GM12878 (cell line): ENCODE results near the gene RPS6KA2. TPM values are rescaled to one million over a fixed set of nuclear protein-coding genes. Genes with fewer than 3 reads are reported as not detected.

Experiments used
- ATAC-seq: fragments of 200-7000 bp; cut with Tn5 transposase; 3 replicates; pipeline ENCODE4 v1.9.1; 2020; ENCODE audit warnings: mild to moderate bottlenecking, moderate library complexity
- BruUV-seq: library from RNA; stranded (reverse); fragments of 400-500 nt; replicated peaks from 2 replicates; lab custom pipeline; 2021; lab: Mats Ljungman, UMichigan
- CTCF ChIA-PET: fragments of 300-600 bp; sonication (Branson Sonifier 250); formaldehyde crosslinking; extraction: SDS; loops from one replicate; lab custom pipeline; 2021; ENCODE audit warnings: inconsistent platforms; lab: Yijun Ruan, JAX
- POLR2A ChIA-PET: fragments of 350-600 bp; formaldehyde crosslinking; extraction: SDS; loops from one replicate; lab custom pipeline; 2021; ENCODE audit warnings: inconsistent platforms; lab: Charles Lee
- RAD21 ChIA-PET: fragments of 300-600 bp; sonication (Branson Sonifier 250); formaldehyde crosslinking; loops from one replicate; lab custom pipeline; 2023; ENCODE audit warnings: antibody characterized with exemption; ENCODE audit not compliant: unreplicated experiment; lab: Charles Lee
- SMC1A ChIA-PET: fragments of 300-600 bp; sonication (Branson Sonifier 250); formaldehyde crosslinking; loops from one replicate; lab custom pipeline; 2023; ENCODE audit not compliant: unreplicated experiment, uncharacterized antibody; lab: Charles Lee
- DNase-seq: peaks from one replicate; pipeline ENCODE4 v3.0.0-alpha.2; 2011; ENCODE audit warnings: low read depth, low spot score
- FAIRE-seq: peaks from 3 replicates; lab custom pipeline; 2011; peaks lifted over from hg19 to GRCh38; lab: Jason Lieb, UNC
- H2AFZ ChIP-seq: 2 replicates; pipeline ENCODE4 v1.6.0; 2011; ENCODE audit warnings: low read depth, low read length, control low read depth; ENCODE audit not compliant: control insufficient read depth
- H3K27ac ChIP-seq: 2 replicates; pipeline ENCODE4 v1.5.1; 2011; ENCODE audit warnings: control low read depth; ENCODE audit not compliant: control insufficient read depth, insufficient read depth
- H3K27me3 ChIP-seq, 2 experiments: replicated peaks in 1 of 2; 2 replicates each; pipeline versions ENCODE4 v1.6.0 to v1.6.1; 2011; ENCODE audit warnings: low read length in 1 of 2; ENCODE audit not compliant: control insufficient read depth in 2 of 2, insufficient read depth in 2 of 2
- H3K36me3 ChIP-seq, 2 experiments: 2 replicates each; pipeline ENCODE4 v1.5.1; 2011; ENCODE audit warnings: low read length in 1 of 2; ENCODE audit not compliant: control insufficient read depth in 2 of 2, insufficient read depth in 2 of 2
- H3K4me1 ChIP-seq: 2 replicates; pipeline ENCODE4 v1.6.1; 2011; ENCODE audit warnings: mild to moderate bottlenecking, low read length, moderate library complexity, mixed read lengths; ENCODE audit not compliant: control insufficient read depth, insufficient read depth
- H3K4me2 ChIP-seq: 2 replicates; pipeline ENCODE4 v1.6.0; 2011; ENCODE audit warnings: control low read depth; ENCODE audit not compliant: control insufficient read depth, insufficient read depth
- H3K4me3 ChIP-seq: fragments of 200-600 bp; sonication (generic); 2 replicates; pipeline ENCODE4 v1.5.1; 2016
- H3K79me2 ChIP-seq: 2 replicates; pipeline ENCODE4 v1.6.0; 2011; ENCODE audit warnings: low read length; ENCODE audit not compliant: control insufficient read depth, insufficient read depth
- H3K9ac ChIP-seq: 2 replicates; pipeline ENCODE4 v1.8.0; 2011; ENCODE audit warnings: low read length, control low read depth, mixed read lengths; ENCODE audit not compliant: control insufficient read depth, insufficient read depth
- H3K9me3 ChIP-seq: replicated peaks from 3 replicates; pipeline ENCODE4 v1.5.1; 2011; ENCODE audit warnings: mild to moderate bottlenecking, low read length; ENCODE audit not compliant: control insufficient read depth, insufficient read depth
- H4K20me1 ChIP-seq: 2 replicates; pipeline ENCODE4 v1.6.0; 2011; ENCODE audit not compliant: control insufficient read depth, insufficient read depth
- CHD4 ChIP-seq: fragments of 200-600 bp; sonication (generic); IDR thresholded peaks from 2 replicates; pipeline ENCODE4 v1.6.1; 2016; ENCODE audit warnings: mild to moderate bottlenecking
- EGR1 ChIP-seq, 2 experiments: IDR thresholded peaks; 1 replicate in 1 of 2; 2 replicates in 1 of 2; pipeline ENCODE4 v1.6.1; 2011 to 2012; ENCODE audit warnings: low read depth in 2 of 2, low read length in 2 of 2, borderline replicate concordance in 1 of 2, mild to moderate bottlenecking in 1 of 2, moderate library complexity in 1 of 2
- MEF2B ChIP-seq: fragments of 450-650 bp; IDR thresholded peaks from 2 replicates; pipeline ENCODE4 v1.6.1; 2018; ENCODE audit warnings: mild to moderate bottlenecking, moderate library complexity; ENCODE audit not compliant: partially characterized antibody, poor library complexity, severe bottlenecking
- NKRF ChIP-seq: fragments of 450-650 bp; conservative IDR thresholded peaks from 2 replicates; pipeline ENCODE4 v1.6.1; 2017; ENCODE audit warnings: mild to moderate bottlenecking, moderate library complexity
- PRDM15 ChIP-seq: fragments of 450-650 bp; formaldehyde crosslinking; IDR thresholded peaks from 2 replicates; pipeline ENCODE4 v1.4.0; 2020; ENCODE audit warnings: mild to moderate bottlenecking, moderate library complexity
- RELB ChIP-seq: fragments of 450-650 bp; IDR thresholded peaks from 2 replicates; pipeline ENCODE4 v1.6.1; 2017; ENCODE audit warnings: low read depth, mild to moderate bottlenecking, moderate library complexity
- ZNF384 ChIP-seq: IDR thresholded peaks from 2 replicates; pipeline ENCODE4 v1.6.1; 2012; ENCODE audit warnings: low read depth, mild to moderate bottlenecking, low read length, improper control_type of control experiment, borderline replicate concordance
- WGBS: methylation state at CpG from one replicate; pipeline ENCODE4 v1.1.6; 2016; ENCODE audit warnings: low lambda C conversion rate; ENCODE audit not compliant: insufficient replicate concordance, insufficient coverage; ENCODE audit errors: missing lambda C conversion rate; 5-methylcytosine and 5-hydroxymethylcytosine counted together
- in situ Hi-C: fragments of 300-500 bp; cut with MboI; formaldehyde crosslinking; loops from 9 replicates; pipeline ENCODE4 v1.14.3; 2018; ENCODE audit warnings: mixed read lengths
- intact Hi-C: fragments of 100-400 bp; cut with micrococcal nuclease; formaldehyde crosslinking; loops from one replicate; pipeline ENCODE4 v1.14.2; 2022; ENCODE audit not compliant: unreplicated experiment
- polyA plus RNA-seq, 11 experiments: library from polyadenylated mRNA; depleted of rRNA in 4 of 11; unstranded in 6 of 11; stranded (reverse) in 5 of 11; fragments of >200 nt; fragmentation: Nextera tagmentation in 4 of 11; fragmentation: Illumina TruSeq in 1 of 11; extraction: Ambion mirVana in 4 of 11; extraction: Trizol in 1 of 11; gene quantifications; 1 replicate in 1 of 11; 2 replicates in 10 of 11; pipeline versions ENCODE4 v1.2.1 to v1.2.3, GENCODE V29; 2011 to 2016; ENCODE audit warnings: inconsistent platforms in 2 of 11, missing spikeins in 2 of 11, low read depth in 1 of 11
- total RNA-seq, 4 experiments: library from RNA; depleted of rRNA in 3 of 4; stranded (reverse); fragments of >200 nt in 3 of 4; fragmentation: Illumina TruSeq in 1 of 4; extraction: Trizol in 1 of 4; gene quantifications; 2 replicates each; pipeline versions ENCODE4 v1.2.1 to v1.2.3, GENCODE V29; 2013 to 2021

Gene RPS6KA2
- total and polyA plus RNA-seq, 10 of the 15 experiments (the other 5 are each of a cell fraction or from before 2014, with no cell fraction given): 0.02 to 1.0 (median 0.22) TPM; not detected in 1

- H3K27me3 ChIP-seq: peaks cover 2 to 13% of the 10 kb centered on the region in 2 experiments; a peak in 3 of 4 replicates
- H2AFZ ChIP-seq: no peak overlapping the region
- no peak for TF ChIP-seq ZNF384
- TF ChIP-seq NKRF: no peak
- no peak for TF ChIP-seq PRDM15 (CRISPR knock-in tag)
- no peak for TF ChIP-seq RELB
- no peak for TF ChIP-seq CHD4
- TF ChIP-seq EGR1 (IDR thresholded peaks at IDR 0.05; ENCODE audit: borderline replicate concordance in 1 of 2, low read depth in 2 of 2, low read length in 2 of 2): no peak
- no peak for TF ChIP-seq MEF2B
- no peak overlapping the region for H3K4me3 ChIP-seq
- FAIRE-seq (no peak), DNase-seq (no peak), ATAC-seq (no peak)
- SMC1A ChIA-PET: no interaction called here
- POLR2A ChIA-PET: no interaction called here
- H3K9ac ChIP-seq: no peak overlapping the region
- in situ Hi-C loops (no loop called here), intact Hi-C loops (no loop called here)
- H3K27ac ChIP-seq: no peak overlapping the region
- H3K4me2 ChIP-seq: no peak overlapping the region
- H3K4me1 ChIP-seq: no peaks in the 10 kb centered on the region
- H3K79me2 ChIP-seq: no peaks in the 10 kb centered on the region
- H4K20me1 ChIP-seq: no peaks in the 10 kb centered on the region
- H3K9me3 ChIP-seq: no peaks in the 10 kb centered on the region
- no TSS peak for BruUV-seq
- no peaks in the 10 kb centered on the region for H3K36me3 ChIP-seq
- CTCF ChIA-PET: no interaction called here
- 48% methylated on average over 4 of the region's 4 CpGs for WGBS
- RAD21 ChIA-PET: no interaction called here
Measured at GRCh38 chr6:166653639-166653941, 26.5 kb upstream of the RPS6KA2 start.
